IMR-90 (cell line): Measurements from ENCODE around the gene CD8A. TPM values are rescaled to one million over a fixed set of nuclear protein-coding genes. Genes with fewer than 3 reads are reported as not detected.
A peak's percentile ranks its signal among the peaks of the same experiment; 100 is the strongest.

ENCODE experiments used
- ATAC-seq: fragments of 200-7000 bp; cut with Tn5 transposase; 2 replicates; pipeline ENCODE4 v1.9.1; 2020; ENCODE audit warnings: low read depth, mild to moderate bottlenecking, moderate library complexity
- BruUV-seq: library from RNA; stranded (reverse); fragments of 400-500 nt; replicated peaks from 2 replicates; lab custom pipeline; 2021; lab: Mats Ljungman, UMichigan
- CTCF ChIA-PET: fragments of 300-600 bp; formaldehyde crosslinking; extraction: SDS; loops from one replicate; lab custom pipeline; 2021; ENCODE audit warnings: antibody characterized with exemption; lab: Yijun Ruan, JAX
- POLR2A ChIA-PET: fragments of 300-600 bp; sonication (Branson Sonifier 250); formaldehyde crosslinking; loops from one replicate; lab custom pipeline; 2022; ENCODE audit warnings: antibody characterized with exemption; ENCODE audit not compliant: unreplicated experiment; lab: Charles Lee
- DNase-seq: peaks from one replicate; pipeline ENCODE4 v3.0.0; 2013
- H2AFZ ChIP-seq: replicated peaks from 2 replicates; pipeline ENCODE3; 2013; ENCODE audit warnings: low read length, mild to moderate bottlenecking; ENCODE audit not compliant: poor library complexity
- H2AK5ac ChIP-seq: 2 replicates; pipeline ENCODE4 v1.6.1; 2013; ENCODE audit warnings: low read depth, low read length, inconsistent platforms
- H2AK9ac ChIP-seq: replicated peaks from 2 replicates; pipeline ENCODE3; 2013; ENCODE audit warnings: mild to moderate bottlenecking, low read depth, low read length, moderate library complexity; ENCODE audit not compliant: poor library complexity
- H2BK120ac ChIP-seq: 2 replicates; pipeline ENCODE4 v1.6.1; 2013; ENCODE audit warnings: low read depth, low read length, inconsistent platforms
- H2BK15ac ChIP-seq: 3 replicates; pipeline ENCODE4 v1.6.1; 2013; ENCODE audit warnings: low read depth, low read length, inconsistent platforms
- H2BK20ac ChIP-seq: 2 replicates; pipeline ENCODE4 v1.6.1; 2013; ENCODE audit warnings: low read depth, mild to moderate bottlenecking, inconsistent platforms, low read length, moderate library complexity
- H2BK5ac ChIP-seq: 2 replicates; pipeline ENCODE4 v1.6.1; 2013; ENCODE audit warnings: mild to moderate bottlenecking, low read depth, low read length, inconsistent platforms; ENCODE audit not compliant: poor library complexity, severe bottlenecking
- H3K14ac ChIP-seq: replicated peaks from 2 replicates; pipeline ENCODE4 v1.6.1; 2013; ENCODE audit warnings: low read depth, low read length, inconsistent platforms
- H3K18ac ChIP-seq: 2 replicates; pipeline ENCODE4 v1.6.1; 2013; ENCODE audit warnings: low read depth, low read length, control low read depth
- H3K23ac ChIP-seq: 2 replicates; pipeline ENCODE4 v1.6.1; 2013; ENCODE audit warnings: low read depth, low read length, inconsistent platforms
- H3K27ac ChIP-seq: 2 replicates; pipeline ENCODE4 v1.5.1; 2013; ENCODE audit warnings: mild to moderate bottlenecking, control low read depth, low read length; ENCODE audit not compliant: insufficient read depth
- H3K27me3 ChIP-seq: 2 replicates; pipeline ENCODE4 v1.6.1; 2013; ENCODE audit warnings: low read length; ENCODE audit not compliant: control insufficient read depth, insufficient read depth
- H3K36me3 ChIP-seq: 2 replicates; pipeline ENCODE4 v1.6.1; 2013; ENCODE audit warnings: low read length, mixed read lengths; ENCODE audit not compliant: control insufficient read depth, insufficient read depth
- H3K4ac ChIP-seq: 2 replicates; pipeline ENCODE4 v1.6.1; 2013; ENCODE audit warnings: low read depth, low read length, inconsistent platforms
- H3K4me1 ChIP-seq: 2 replicates; pipeline ENCODE4 v1.6.1; 2013; ENCODE audit warnings: low read length, mixed read lengths; ENCODE audit not compliant: control insufficient read depth, insufficient read depth
- H3K4me2 ChIP-seq: 2 replicates; pipeline ENCODE4 v1.6.1; 2013; ENCODE audit warnings: low read depth, mild to moderate bottlenecking, control low read depth, low read length, moderate library complexity
- H3K4me3 ChIP-seq: 2 replicates; pipeline ENCODE4 v1.5.1; 2013; ENCODE audit warnings: low read depth, mild to moderate bottlenecking, control low read depth, low read length, moderate library complexity; ENCODE audit not compliant: insufficient read depth
- H3K56ac ChIP-seq: 2 replicates; pipeline ENCODE4 v1.6.1; 2013; ENCODE audit warnings: low read length, inconsistent platforms; ENCODE audit not compliant: insufficient read depth; ENCODE audit errors: extremely low read depth
- H3K79me1 ChIP-seq, 2 experiments: 2 replicates each; pipeline ENCODE4 v1.6.1; 2013; ENCODE audit warnings: low read length in 2 of 2, inconsistent platforms in 1 of 2, low read depth in 1 of 2
- H3K9ac ChIP-seq: 2 replicates; pipeline ENCODE4 v1.6.1; 2013; ENCODE audit warnings: low read depth, low read length, control low read depth
- H3K9me1 ChIP-seq: 2 replicates; pipeline ENCODE4 v1.6.1; 2013; ENCODE audit warnings: low read length, inconsistent platforms; ENCODE audit not compliant: insufficient read depth
- H3K9me3 ChIP-seq: 2 replicates; pipeline ENCODE4 v1.6.1; 2013; ENCODE audit warnings: low read length; ENCODE audit not compliant: control insufficient read depth, insufficient read depth
- H4K20me1 ChIP-seq: 2 replicates; pipeline ENCODE4 v1.6.1; 2013; ENCODE audit warnings: low read length, inconsistent platforms; ENCODE audit not compliant: insufficient read depth
- H4K5ac ChIP-seq: 2 replicates; pipeline ENCODE4 v1.6.1; 2013; ENCODE audit warnings: mild to moderate bottlenecking, low read depth, low read length, control low read depth
- H4K8ac ChIP-seq, 2 experiments: 2 replicates each; pipeline ENCODE4 v1.6.1; 2013; ENCODE audit warnings: low read depth in 2 of 2, low read length in 2 of 2, control low read depth in 1 of 2, inconsistent platforms in 1 of 2
- H4K91ac ChIP-seq: 2 replicates; pipeline ENCODE4 v1.6.1; 2013; ENCODE audit warnings: low read depth, low read length, inconsistent platforms; ENCODE audit not compliant: insufficient read depth
- BHLHE40 ChIP-seq: fragments of 150-350 bp; IDR thresholded peaks from 2 replicates; pipeline ENCODE4 v1.6.1; 2016; ENCODE audit warnings: mild to moderate bottlenecking, low read depth, low read length
- CEBPB ChIP-seq: IDR thresholded peaks from 2 replicates; pipeline ENCODE4 v1.6.1; 2012; ENCODE audit warnings: low read depth, low read length, improper control_type of control experiment
- CHD1 ChIP-seq: IDR thresholded peaks from 2 replicates; pipeline ENCODE4 v1.6.1; 2012; ENCODE audit warnings: low read depth, low read length, improper control_type of control experiment
- ELK1 ChIP-seq: fragments of 150-350 bp; IDR thresholded peaks from 2 replicates; pipeline ENCODE4 v1.6.1; 2016; ENCODE audit warnings: low read depth, mild to moderate bottlenecking, low read length, moderate library complexity, borderline replicate concordance
- FOS ChIP-seq: fragments of 150-350 bp; IDR thresholded peaks from 2 replicates; pipeline ENCODE4 v1.6.1; 2016; ENCODE audit warnings: low read depth, low read length
- MAZ ChIP-seq: IDR thresholded peaks from 2 replicates; pipeline ENCODE4 v1.6.1; 2012; ENCODE audit warnings: low read depth, mild to moderate bottlenecking, low read length, improper control_type of control experiment, moderate library complexity, borderline replicate concordance
- POLR2A ChIP-seq: IDR thresholded peaks from 2 replicates; pipeline ENCODE4 v1.6.1; 2012; ENCODE audit warnings: mild to moderate bottlenecking, low read depth, low read length
- RFX5 ChIP-seq: IDR thresholded peaks from 2 replicates; pipeline ENCODE4 v1.8.0; 2012; ENCODE audit warnings: low read depth, mild to moderate bottlenecking, low read length, moderate library complexity
- SMC3 ChIP-seq: fragments of 150-350 bp; IDR thresholded peaks from 2 replicates; pipeline ENCODE4 v1.6.1; 2016; ENCODE audit warnings: low read depth, mild to moderate bottlenecking, antibody characterized with exemption, low read length, moderate library complexity
- USF2 ChIP-seq: fragments of 150-350 bp; IDR thresholded peaks from 2 replicates; pipeline ENCODE4 v1.6.1; 2017; ENCODE audit warnings: mild to moderate bottlenecking, antibody characterized with exemption, low read length, low read depth
- WGBS, 2 experiments: methylation state at CpG; one replicate each; pipeline versions ENCODE4 v1.1.5 to v1.1.7; 2013; ENCODE audit warnings: missing lambda C conversion rate in 2 of 2; ENCODE audit not compliant: insufficient read length in 1 of 2; ENCODE audit errors: extremely low coverage in 2 of 2; 5-methylcytosine and 5-hydroxymethylcytosine counted together
- dilution Hi-C: fragments of 300-500 bp; cut with HindIII; formaldehyde crosslinking; loops from one replicate; pipeline ENCODE4 v1.14.3; 2018; ENCODE audit warnings: low sequenced_read_pairs; ENCODE audit not compliant: unreplicated experiment
- in situ Hi-C: fragments of 300-500 bp; cut with MboI; formaldehyde crosslinking; loops from 3 replicates; pipeline ENCODE4 v1.14.3; 2019; ENCODE audit warnings: low sequenced_read_pairs, inconsistent platforms, mixed read lengths
- intact Hi-C: fragments of 100-400 bp; cut with micrococcal nuclease; formaldehyde crosslinking; loops from 2 replicates; pipeline ENCODE4 v1.10.0; 2022
- polyA plus RNA-seq, 3 experiments: library from polyadenylated mRNA; depleted of rRNA; stranded (reverse); fragments of >200 nt; gene quantifications; 2 replicates each; pipeline ENCODE4 v1.2.3, GENCODE V29; 2012; ENCODE audit warnings: low replicate concordance in 1 of 3
- total RNA-seq: library from RNA; depleted of rRNA; stranded (reverse); fragments of >200 nt; gene quantifications from 2 replicates; pipeline ENCODE4 v1.2.3, GENCODE V29; 2012

The CD8A gene
- total and polyA plus RNA-seq, 2 of the 4 experiments (the other 2 are of a cell fraction), result not detected

GRCh38 chr2:86790134-86790675 is 508 bp downstream of the CD8A start:
- H3K23ac ChIP-seq, result no peak overlapping the region
- no peak overlapping the region for H3K4ac ChIP-seq
- H3K79me1 ChIP-seq, result no peaks in the 10 kb centered on the region
- H2BK5ac ChIP-seq, result no peak overlapping the region
- H4K91ac ChIP-seq, result no peak overlapping the region
- no peaks in the 10 kb centered on the region for H3K36me3 ChIP-seq
- H3K27ac ChIP-seq, result no peak overlapping the region
- no peak overlapping the region for H3K14ac ChIP-seq
- WGBS, 2 experiments, result 1% methylated on average over 14 of the region's 40 CpGs; no CpG with 5 or more reads in 1 of the 2 experiments
- no peak overlapping the region for H3K4me2 ChIP-seq
- no peaks in the 10 kb centered on the region; the same call in 1 of the 2 replicates for H3K9me1 ChIP-seq
- H2AFZ ChIP-seq, result peak overlapping the region; percentile 43
- 0 out of 2 replicates have a peak, but pooled peaks cover 2% of the 10 kb centered on the region for H3K4me1 ChIP-seq
- TF ChIP-seq RFX5 (no peak), CHD1 (no peak), MAZ (no peak), ELK1 (no peak), SMC3 (no peak), USF2 (no peak), BHLHE40 (no peak), POLR2A (no peak), FOS (no peak), CEBPB (no peak)
- dilution Hi-C loops (no loop called here), intact Hi-C loops (no loop called here), in situ Hi-C loops (no loop called here)
- no peak overlapping the region for H4K5ac ChIP-seq
- H2BK20ac ChIP-seq, result no peak overlapping the region
- CTCF ChIA-PET, result no interaction called here
- peaks cover 79% of the 10 kb centered on the region for H3K27me3 ChIP-seq
- H2BK120ac ChIP-seq, result no peak overlapping the region
- no peak overlapping the region for H3K18ac ChIP-seq
- H3K9me3 ChIP-seq, result peaks cover 9% of the 10 kb centered on the region; the same call in 1 of the 2 replicates
- H4K20me1 ChIP-seq, result no peaks in the 10 kb centered on the region
- H2AK5ac ChIP-seq, result no peak overlapping the region
- H3K9ac ChIP-seq, result no peak overlapping the region
- DNase-seq (no peak), ATAC-seq (no peak)
- no peak overlapping the region for H4K8ac ChIP-seq
- no TSS peak for BruUV-seq
- H3K56ac ChIP-seq, result no peak overlapping the region
- POLR2A ChIA-PET, result no interaction called here
- H2AK9ac ChIP-seq, result no peak overlapping the region
- H3K4me3 ChIP-seq, result no peak overlapping the region
- no peak overlapping the region for H2BK15ac ChIP-seq
